ENCODE measurements around the gene CCDC91.
A peak's percentile ranks its signal among the peaks of the same experiment; 100 is the strongest.

CCDC91 gene

GRCh38 chr12:28500373-28501024 lies 310.2 kb downstream of the CCDC91 start:
- peaks cover 41% of the 10 kb centered on the region for H3K36me3 Mint-ChIP-seq
- no peaks in the 10 kb centered on the region for H3K27me3 Mint-ChIP-seq
- H3K27ac Mint-ChIP-seq: no peak overlapping the region
- no peak for ATAC-seq
- no peak overlapping the region for H3K4me3 Mint-ChIP-seq
- peaks cover 11% of the 10 kb centered on the region for H3K4me1 Mint-ChIP-seq
- H3K9me3 Mint-ChIP-seq: peaks cover 3% of the 10 kb centered on the region

- Mint-ChIP-seq H3K27me3 (no peaks in the 10 kb centered on the region), H3K9me3 (peaks cover 6% of the 10 kb centered on the region), H3K27ac (no peak overlapping the region), H3K4me3 (no peak overlapping the region), H3K36me3 (peaks cover 13% of the 10 kb centered on the region), H3K4me1 (no peaks in the 10 kb centered on the region)
- ATAC-seq: no peak
Measured at GRCh38 chr12:28506271-28506670, 316.0 kb downstream of the CCDC91 start.

- Mint-ChIP-seq H3K27ac (no peak overlapping the region), H3K9me3 (peaks cover 4% of the 10 kb centered on the region), H3K27me3 (no peaks in the 10 kb centered on the region), H3K36me3 (peaks cover 9% of the 10 kb centered on the region), H3K4me3 (no peak overlapping the region), H3K4me1 (no peaks in the 10 kb centered on the region)
- ATAC-seq: no peak
Measured at GRCh38 chr12:28507033-28507432, 316.8 kb downstream of the CCDC91 start.

GRCh38 chr12:28507867-28508266 lies 317.6 kb downstream of the CCDC91 start:
- ATAC-seq: no peak
- Mint-ChIP-seq H3K27ac (no peak overlapping the region), H3K9me3 (peaks cover 3% of the 10 kb centered on the region), H3K36me3 (peaks cover 7% of the 10 kb centered on the region), H3K27me3 (no peaks in the 10 kb centered on the region), H3K4me3 (no peak overlapping the region), H3K4me1 (no peaks in the 10 kb centered on the region)

- Mint-ChIP-seq H3K27ac (no peak overlapping the region), H3K4me3 (no peak overlapping the region), H3K9me3 (peaks cover 3% of the 10 kb centered on the region), H3K4me1 (peaks cover 9% of the 10 kb centered on the region), H3K27me3 (no peaks in the 10 kb centered on the region), H3K36me3 (peaks cover 29% of the 10 kb centered on the region)
- no peak for ATAC-seq
Measured at GRCh38 chr12:28512406-28512805, 322.1 kb downstream of the CCDC91 start.

GRCh38 chr12:28512876-28513275 lies 322.6 kb downstream of the CCDC91 start:
- Mint-ChIP-seq H3K9me3 (peaks cover 8% of the 10 kb centered on the region), H3K27ac (no peak overlapping the region), H3K4me3 (no peak overlapping the region), H3K27me3 (no peaks in the 10 kb centered on the region), H3K36me3 (peaks cover 34% of the 10 kb centered on the region), H3K4me1 (peaks cover 9% of the 10 kb centered on the region)
- no peak for ATAC-seq

GRCh38 chr12:28513983-28514382 lies 323.7 kb downstream of the CCDC91 start:
- H3K4me3 Mint-ChIP-seq: no peak overlapping the region
- H3K9me3 Mint-ChIP-seq: peaks cover 12% of the 10 kb centered on the region
- no peak overlapping the region for H3K27ac Mint-ChIP-seq
- no peaks in the 10 kb centered on the region for H3K27me3 Mint-ChIP-seq
- no peak for ATAC-seq
- H3K4me1 Mint-ChIP-seq: peaks cover 14% of the 10 kb centered on the region
- H3K36me3 Mint-ChIP-seq: peaks cover 45% of the 10 kb centered on the region

GRCh38 chr12:28517101-28517500 lies 326.8 kb downstream of the CCDC91 start:
- Mint-ChIP-seq H3K27me3 (no peaks in the 10 kb centered on the region), H3K36me3 (peaks cover 58% of the 10 kb centered on the region), H3K9me3 (peaks cover 12% of the 10 kb centered on the region), H3K4me3 (no peak overlapping the region), H3K27ac (no peak overlapping the region), H3K4me1 (peaks cover 20% of the 10 kb centered on the region)
- ATAC-seq: no peak

- ATAC-seq: no peak
- Mint-ChIP-seq H3K4me3 (no peak overlapping the region), H3K27ac (no peak overlapping the region), H3K9me3 (peaks cover 20% of the 10 kb centered on the region), H3K27me3 (no peaks in the 10 kb centered on the region), H3K36me3 (peaks cover 62% of the 10 kb centered on the region), H3K4me1 (peaks cover 19% of the 10 kb centered on the region)
Measured at GRCh38 chr12:28527631-28528249, 337.5 kb downstream of the CCDC91 start.

GRCh38 chr12:28535216-28535615 lies 345.0 kb downstream of the CCDC91 start:
- Mint-ChIP-seq H3K9me3 (no peaks in the 10 kb centered on the region), H3K4me1 (no peaks in the 10 kb centered on the region)

GRCh38 chr12:28536088-28536487 lies 345.8 kb downstream of the CCDC91 start:
- no peak for ATAC-seq
- no peak overlapping the region for H3K4me3 Mint-ChIP-seq
- H3K9me3 Mint-ChIP-seq: no peaks in the 10 kb centered on the region
- H3K36me3 Mint-ChIP-seq: peaks cover 10% of the 10 kb centered on the region
- H3K4me1 Mint-ChIP-seq: no peaks in the 10 kb centered on the region
- no peaks in the 10 kb centered on the region for H3K27me3 Mint-ChIP-seq
- no peak overlapping the region for H3K27ac Mint-ChIP-seq

More at GRCh38 chr12:28535216-28535615, 345.0 kb downstream of the CCDC91 start:
- Mint-ChIP-seq H3K27me3 (no peaks in the 10 kb centered on the region), H3K36me3 (peaks cover 10% of the 10 kb centered on the region), H3K4me3 (no peak overlapping the region), H3K27ac (no peak overlapping the region)
- ATAC-seq: no peak

GRCh38 chr12:28537474-28537873 lies 347.2 kb downstream of the CCDC91 start:
- peaks cover 4% of the 10 kb centered on the region for H3K36me3 Mint-ChIP-seq
- H3K9me3 Mint-ChIP-seq: no peaks in the 10 kb centered on the region
- no peaks in the 10 kb centered on the region for H3K27me3 Mint-ChIP-seq
- no peaks in the 10 kb centered on the region for H3K4me1 Mint-ChIP-seq
- H3K27ac Mint-ChIP-seq: no peak overlapping the region
- no peak overlapping the region for H3K4me3 Mint-ChIP-seq
- ATAC-seq: no peak

- ATAC-seq: no peak
- no peak overlapping the region for H3K4me3 Mint-ChIP-seq
- peaks cover 15% of the 10 kb centered on the region for H3K36me3 Mint-ChIP-seq
- H3K27ac Mint-ChIP-seq: no peak overlapping the region
- no peaks in the 10 kb centered on the region for H3K27me3 Mint-ChIP-seq
- H3K9me3 Mint-ChIP-seq: no peaks in the 10 kb centered on the region
- peaks cover 9% of the 10 kb centered on the region for H3K4me1 Mint-ChIP-seq
Measured at GRCh38 chr12:28539691-28540323, 349.6 kb downstream of the CCDC91 start.

GRCh38 chr12:28540324-28540714 lies 350.1 kb downstream of the CCDC91 start:
- H3K9me3 Mint-ChIP-seq: no peaks in the 10 kb centered on the region
- H3K4me1 Mint-ChIP-seq: peaks cover 9% of the 10 kb centered on the region
- H3K4me3 Mint-ChIP-seq: no peak overlapping the region
- peaks cover 15% of the 10 kb centered on the region for H3K36me3 Mint-ChIP-seq
- no peak for ATAC-seq
- H3K27ac Mint-ChIP-seq: no peak overlapping the region
- no peaks in the 10 kb centered on the region for H3K27me3 Mint-ChIP-seq

GRCh38 chr12:28543021-28543890 lies 353.0 kb downstream of the CCDC91 start:
- no peak for ATAC-seq
- Mint-ChIP-seq H3K27me3 (no peaks in the 10 kb centered on the region), H3K4me1 (peaks cover 9% of the 10 kb centered on the region), H3K4me3 (no peak overlapping the region), H3K9me3 (no peaks in the 10 kb centered on the region), H3K36me3 (peaks cover 16% of the 10 kb centered on the region), H3K27ac (peak overlapping the region; percentile 17)

Measured in stimulated activated memory B cell treated with anti-CD40 and anti-IgM and Interleukin-4, amounts not matched to agents 10 μg/mL and 1 μg/mL and 100 μg/mL, for 72 hours (primary cell).